GM12878 (cell line): Measurements from ENCODE around the gene NTM.

Experiments used
- BRCA1 ChIP-seq: IDR thresholded peaks from 2 replicates; pipeline ENCODE4 v1.6.1; 2011; ENCODE audit warnings: low read depth, low read length, improper control_type of control experiment
- GABPA ChIP-seq: IDR thresholded peaks from 2 replicates; pipeline ENCODE4 v1.6.1; 2014; ENCODE audit warnings: antibody characterized with exemption, low read depth, mild to moderate bottlenecking, inconsistent platforms
- MYC ChIP-seq: IDR thresholded peaks from 2 replicates; pipeline ENCODE4 v1.6.1; 2011; ENCODE audit warnings: mild to moderate bottlenecking, low read length, moderate library complexity, inconsistent platforms; ENCODE audit not compliant: insufficient read depth, insufficient replicate concordance, insufficient read length, severe bottlenecking

GRCh38 chr11:132296946-132297610, 926.7 kb downstream of the NTM start:
- TF ChIP-seq MYC (no peak), BRCA1 (no peak), GABPA (no peak)
